Testis (tissue), 2 donors: ENCODE results near the gene IRF1.

ENCODE experiments used
- CTCF ChIP-seq, 3 experiments: fragments of 450-650 bp in 2 of 3; fragments of 200-600 bp in 1 of 3; sonication (generic) in 1 of 3; IDR thresholded peaks; one replicate each; pipeline ENCODE4 v1.5.1; 2016 to 2019; ENCODE audit warnings: antibody characterized with exemption in 3 of 3, mild to moderate bottlenecking in 2 of 3, moderate library complexity in 1 of 3
- POLR2A ChIP-seq: fragments of 450-650 bp; IDR thresholded peaks from one replicate; pipeline ENCODE4 v1.6.1; 2017; ENCODE audit warnings: antibody characterized with exemption, mild to moderate bottlenecking, moderate library complexity

GRCh38 chr5:132457371-132458225 lies 33.0 kb downstream of the IRF1 start:
- TF ChIP-seq CTCF (IDR thresholded peaks at IDR 0.05) (no peak), POLR2A (no peak)
